ENCODE data around the gene KCNIP3.
"Not testable (repeated sequence)": the region's sequence is repeated elsewhere in the genome, so short reads cannot be mapped to it uniquely, and the experiment has no call there.

KCNIP3 gene

DNA sequence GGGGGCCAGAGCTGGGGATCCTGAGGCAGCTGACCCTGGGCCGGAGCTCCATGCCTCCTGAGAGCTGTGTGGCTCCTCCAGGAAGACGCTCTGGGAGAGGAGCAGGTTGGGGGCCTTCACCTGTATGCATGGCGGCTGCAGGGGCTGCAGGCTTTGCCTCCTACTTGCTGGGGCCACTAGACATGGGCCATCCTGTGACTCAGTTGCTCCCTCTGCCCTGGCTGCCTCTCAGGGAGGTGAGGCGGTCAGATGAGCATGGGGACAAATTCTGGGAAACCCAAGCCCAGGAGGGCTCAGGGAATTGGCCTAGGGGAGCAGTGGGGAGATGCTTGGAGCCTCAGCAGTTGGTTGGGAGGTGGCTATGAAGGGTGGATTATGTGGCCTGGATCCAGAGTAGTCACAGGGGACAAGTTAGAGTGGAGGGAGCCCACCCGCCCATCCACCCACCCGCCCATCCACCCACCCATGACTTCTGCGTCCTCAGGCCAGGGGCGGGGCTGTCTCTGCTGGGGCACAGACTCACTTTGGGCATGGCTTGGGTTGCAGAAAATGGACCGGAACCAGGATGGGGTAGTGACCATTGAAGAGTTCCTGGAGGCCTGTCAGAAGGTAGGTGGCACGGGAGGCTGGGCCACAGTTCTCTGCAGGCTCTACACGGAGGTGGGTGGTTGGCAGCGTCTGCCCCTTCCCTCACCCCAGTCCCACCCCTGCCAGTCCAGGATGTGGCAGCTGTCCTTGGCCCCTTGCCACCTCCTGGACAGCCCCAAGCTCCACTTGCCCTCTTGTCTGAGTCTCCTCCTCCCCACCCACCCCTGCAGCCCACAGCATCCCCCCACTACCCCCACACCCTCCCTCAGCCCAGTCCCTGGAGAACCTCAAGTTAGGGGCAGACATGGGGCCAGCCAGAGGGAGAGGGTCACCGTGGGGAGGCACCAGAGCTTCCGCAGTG, 85.8 kb downstream of the KCNIP3 start:
- DNase-seq (ENCODE audit: low read depth in 4 of 4, low spot score in 1 of 4) = no peak

DNA sequence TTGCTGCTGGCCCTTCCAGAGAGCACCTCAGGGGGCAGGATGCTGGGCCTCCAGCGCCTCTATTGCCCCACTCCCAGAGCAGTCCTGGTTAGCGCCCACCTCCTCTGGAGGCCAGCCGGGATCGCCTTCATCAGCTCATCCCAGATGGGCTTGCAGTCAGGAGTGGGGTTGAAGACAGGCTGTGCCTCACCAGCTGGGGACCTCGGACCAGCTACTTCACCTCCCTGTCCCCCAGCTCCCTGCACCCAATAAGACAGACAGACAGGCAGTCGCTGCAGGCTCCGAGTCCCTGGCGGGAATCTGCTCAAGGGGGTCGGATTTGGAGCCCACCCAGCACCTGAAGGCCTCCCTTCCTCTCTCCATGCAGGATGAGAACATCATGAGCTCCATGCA, 86.5 kb downstream of the KCNIP3 start:
- DNase-seq (ENCODE audit: low read depth in 4 of 4, low spot score in 1 of 4) = no peak

DNA sequence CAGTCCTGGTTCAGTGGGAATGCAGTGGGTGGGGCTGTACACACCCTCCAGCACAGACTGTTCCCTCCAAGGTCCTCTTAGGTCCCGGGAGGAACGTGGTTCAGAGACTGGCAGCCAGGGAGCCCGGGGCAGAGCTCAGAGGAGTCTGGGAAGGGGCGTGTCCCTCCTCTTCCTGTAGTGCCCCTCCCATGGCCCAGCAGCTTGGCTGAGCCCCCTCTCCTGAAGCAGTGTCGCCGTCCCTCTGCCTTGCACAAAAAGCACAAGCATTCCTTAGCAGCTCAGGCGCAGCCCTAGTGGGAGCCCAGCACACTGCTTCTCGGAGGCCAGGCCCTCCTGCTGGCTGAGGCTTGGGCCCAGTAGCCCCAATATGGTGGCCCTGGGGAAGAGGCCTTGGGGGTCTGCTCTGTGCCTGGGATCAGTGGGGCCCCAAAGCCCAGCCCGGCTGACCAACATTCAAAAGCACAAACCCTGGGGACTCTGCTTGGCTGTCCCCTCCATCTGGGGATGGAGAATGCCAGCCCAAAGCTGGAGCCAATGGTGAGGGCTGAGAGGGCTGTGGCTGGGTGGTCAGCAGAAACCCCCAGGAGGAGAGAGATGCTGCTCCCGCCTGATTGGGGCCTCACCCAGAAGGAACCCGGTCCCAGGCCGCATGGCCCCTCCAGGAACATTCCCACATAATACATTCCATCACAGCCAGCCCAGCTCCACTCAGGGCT, 87.9 kb downstream of the KCNIP3 start:
- DNase-seq (ENCODE audit: low read depth in 4 of 4, low spot score in 1 of 4) = no peak

DNA sequence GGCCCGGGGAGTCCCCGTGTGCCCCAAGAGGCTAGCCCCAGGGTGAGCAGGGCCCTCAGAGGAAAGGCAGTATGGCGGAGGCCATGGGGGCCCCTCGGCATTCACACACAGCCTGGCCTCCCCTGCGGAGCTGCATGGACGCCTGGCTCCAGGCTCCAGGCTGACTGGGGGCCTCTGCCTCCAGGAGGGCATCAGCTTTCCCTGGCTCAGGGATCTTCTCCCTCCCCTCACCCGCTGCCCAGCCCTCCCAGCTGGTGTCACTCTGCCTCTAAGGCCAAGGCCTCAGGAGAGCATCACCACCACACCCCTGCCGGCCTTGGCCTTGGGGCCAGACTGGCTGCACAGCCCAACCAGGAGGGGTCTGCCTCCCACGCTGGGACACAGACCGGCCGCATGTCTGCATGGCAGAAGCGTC, 88.4 kb downstream of the KCNIP3 start:
- no peak for DNase-seq (ENCODE audit: low read depth in 4 of 4, low spot score in 1 of 4)

DNA sequence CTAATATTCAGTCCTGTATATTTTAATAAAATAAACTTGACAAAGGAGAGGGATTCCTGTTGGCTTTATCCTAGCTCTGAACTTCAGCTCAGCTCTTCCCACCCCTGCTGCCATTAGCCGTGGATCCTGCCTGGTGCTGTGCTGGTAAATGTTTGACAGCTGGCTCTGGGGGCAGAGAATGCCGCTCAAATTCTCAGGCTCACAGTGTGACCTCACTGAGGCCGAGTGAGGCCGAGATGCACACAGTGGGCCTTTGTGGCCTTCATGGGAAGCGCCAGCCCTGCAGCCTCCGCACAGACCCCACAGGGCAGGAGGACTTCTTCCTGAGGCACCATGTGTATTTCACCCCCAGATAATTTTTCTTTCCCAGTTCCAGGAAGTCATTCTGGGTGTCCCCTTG, 88.9 kb downstream of the KCNIP3 start:
- no peak for DNase-seq (ENCODE audit: low read depth in 4 of 4, low spot score in 1 of 4)

DNA sequence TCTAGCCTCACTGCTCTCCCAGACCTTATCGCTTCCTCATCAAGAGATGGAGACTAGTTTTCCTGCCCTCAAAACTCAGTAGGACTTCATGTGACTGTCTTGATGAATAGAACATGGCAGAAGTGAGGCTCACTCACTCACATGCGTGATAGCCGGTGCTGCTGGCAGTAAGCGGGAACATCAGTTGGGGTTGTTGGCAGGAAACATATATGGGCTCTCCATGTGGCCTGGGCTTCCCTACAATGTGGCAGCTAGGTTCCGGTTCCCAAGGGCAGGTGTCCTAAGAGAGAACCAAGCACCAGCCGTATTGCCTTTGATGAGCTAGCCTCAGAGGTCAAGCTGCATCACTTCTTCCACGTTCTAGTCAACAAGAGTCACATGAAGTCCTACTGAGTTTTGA, 90.2 kb downstream of the KCNIP3 start:
- DNase-seq (ENCODE audit: low read depth in 4 of 4, low spot score in 1 of 4) = no peak

DNA sequence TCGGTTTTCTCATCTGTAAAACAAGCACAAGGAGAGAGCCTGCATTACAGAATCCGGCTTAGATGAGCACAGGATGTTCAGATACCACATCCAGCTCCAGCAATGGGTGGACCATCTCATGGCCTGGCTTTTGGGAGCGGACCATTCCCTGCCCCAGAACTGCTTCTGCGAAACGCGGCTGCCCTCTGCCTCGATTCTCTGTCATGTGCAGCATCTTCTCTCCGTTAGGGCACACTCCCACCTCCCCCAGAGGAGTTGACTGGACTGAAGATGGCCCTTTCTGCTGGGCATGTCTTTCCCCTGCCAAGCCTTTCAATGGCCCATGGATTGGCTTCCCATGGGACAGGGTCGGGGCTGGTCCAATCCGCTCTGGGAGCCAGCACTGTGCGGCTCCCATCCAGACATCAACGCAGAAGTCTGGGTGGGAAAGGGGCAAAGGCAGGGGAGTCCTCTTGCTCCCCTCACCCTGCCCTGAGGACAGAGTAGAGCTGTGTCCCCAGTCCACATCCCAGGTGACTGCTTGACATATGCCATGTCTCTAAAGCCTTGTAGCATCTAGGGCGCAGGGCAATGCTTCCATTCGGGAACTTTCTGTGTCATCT, 91.0 kb downstream of the KCNIP3 start:
- no peak for DNase-seq (ENCODE audit: low read depth in 4 of 4, low spot score in 1 of 4)

DNA sequence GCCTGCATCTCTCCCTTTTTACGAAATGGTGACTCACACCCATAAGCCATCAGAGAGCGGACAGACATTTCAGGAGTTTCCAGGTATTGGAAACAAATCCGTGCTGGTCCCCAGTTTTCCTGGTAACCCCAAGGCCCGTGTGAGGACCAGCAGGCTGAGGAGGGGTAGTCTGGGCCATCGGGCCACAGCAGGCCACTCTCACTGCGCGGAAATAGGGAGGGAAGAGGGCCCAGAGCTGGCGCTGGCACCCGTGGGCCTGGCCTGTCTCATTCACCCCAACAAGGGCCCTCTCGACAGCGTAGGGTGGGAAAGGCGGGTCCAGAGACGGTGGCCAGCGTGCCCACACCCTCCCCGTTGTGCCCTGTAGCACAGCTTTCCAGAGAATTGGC, 91.7 kb downstream of the KCNIP3 start:
- no peak for DNase-seq (ENCODE audit: low read depth in 4 of 4, low spot score in 1 of 4)

DNA sequence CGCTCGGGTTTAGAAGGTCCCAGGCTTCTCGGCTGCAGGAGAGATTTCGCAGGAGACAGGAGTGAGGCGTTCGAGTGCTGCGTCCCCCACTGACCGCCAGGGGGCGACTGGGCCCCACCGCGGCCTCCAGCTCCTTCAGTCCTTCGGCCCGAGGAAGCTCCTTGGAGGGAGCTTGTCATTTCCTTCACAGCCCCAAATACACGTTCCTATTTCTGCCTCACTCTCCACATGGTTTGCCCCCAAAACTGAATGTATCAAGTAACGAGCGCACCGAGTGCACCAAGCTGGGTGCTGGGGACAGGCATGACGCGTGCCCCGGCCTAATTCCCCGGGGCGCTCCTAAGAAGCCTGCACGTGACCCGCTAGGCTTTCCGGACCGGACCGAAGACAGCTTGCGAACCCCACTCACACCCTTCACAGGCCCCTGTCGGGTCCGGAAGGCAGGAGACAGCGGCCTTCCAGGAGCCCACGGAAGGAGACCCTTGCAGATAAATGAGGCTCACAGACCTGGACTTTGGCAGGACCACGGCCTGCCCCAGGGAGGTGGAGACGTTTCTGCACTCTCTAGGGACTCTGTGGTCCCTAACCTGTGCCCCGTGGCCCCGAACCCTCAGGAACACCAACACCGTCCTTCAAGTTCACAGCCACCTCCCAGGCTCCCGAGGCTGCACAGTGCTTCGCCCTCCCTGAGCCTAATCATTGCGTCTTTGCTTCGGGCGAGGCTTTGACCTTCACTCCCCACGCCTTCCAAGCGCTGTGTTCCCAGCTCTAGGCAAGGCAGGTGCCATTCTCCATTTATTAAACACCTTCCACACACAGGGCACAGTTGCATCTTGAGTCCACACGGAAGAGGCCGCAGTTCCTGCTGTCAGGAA, 92.3 kb downstream of the KCNIP3 start:
- peak in 2 of 4 experiments; percentile 34 to 39 for DNase-seq (ENCODE audit: low read depth in 4 of 4, low spot score in 1 of 4)

DNA sequence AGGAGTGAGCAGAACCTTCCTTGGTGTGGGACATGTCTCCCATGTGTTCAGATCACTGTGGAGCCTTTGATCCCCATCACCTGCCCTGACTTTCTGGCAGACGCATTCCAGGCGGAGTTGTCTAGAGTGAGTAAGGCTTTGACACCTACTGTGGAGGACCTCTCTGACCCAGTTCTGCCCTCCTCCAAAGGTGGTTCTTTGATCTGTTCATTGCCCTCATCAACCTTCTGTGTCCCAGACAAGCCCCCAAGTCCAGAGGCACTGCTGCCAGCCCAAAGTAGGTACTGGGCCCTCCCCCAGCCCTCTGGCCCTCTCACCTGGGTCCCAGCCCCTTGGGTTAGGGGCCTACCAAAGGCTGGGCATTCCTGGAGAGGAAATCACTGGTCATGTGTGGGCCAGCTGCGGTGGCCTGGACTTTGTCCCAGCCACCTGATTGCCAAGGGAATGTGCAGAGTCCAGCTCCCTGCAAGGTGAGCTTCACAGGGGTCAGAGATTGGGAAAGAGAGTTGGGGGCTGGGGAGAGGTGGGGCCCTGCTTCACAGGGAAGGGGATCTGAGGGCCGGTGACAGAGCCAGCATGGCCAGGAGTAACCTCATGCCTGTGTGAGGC, 93.2 kb downstream of the KCNIP3 start:
- no peak for DNase-seq (ENCODE audit: low read depth in 4 of 4, low spot score in 1 of 4)

DNA sequence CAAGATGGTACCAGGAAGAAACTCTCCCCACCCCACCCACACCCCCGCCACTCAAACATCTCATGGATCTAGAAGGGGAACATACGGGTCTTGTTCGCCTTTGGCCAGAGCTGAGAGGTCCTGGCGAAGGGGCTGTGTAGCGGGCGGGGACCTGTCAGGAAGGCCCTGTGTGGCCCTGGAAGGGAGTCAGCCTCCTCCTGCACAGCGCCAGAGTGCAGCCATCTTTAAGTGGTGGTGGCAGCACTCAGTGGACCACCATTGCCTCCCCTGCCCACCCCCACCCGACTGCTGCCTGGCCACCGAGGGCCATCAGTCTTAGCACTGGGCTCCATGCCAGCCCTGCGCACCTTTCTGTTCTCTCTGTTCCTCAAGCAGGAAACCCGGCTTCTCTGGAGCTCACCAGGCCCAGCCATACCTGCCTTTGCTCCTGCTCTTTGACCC, 93.8 kb downstream of the KCNIP3 start:
- DNase-seq (ENCODE audit: low read depth in 4 of 4, low spot score in 1 of 4) = no peak

DNA sequence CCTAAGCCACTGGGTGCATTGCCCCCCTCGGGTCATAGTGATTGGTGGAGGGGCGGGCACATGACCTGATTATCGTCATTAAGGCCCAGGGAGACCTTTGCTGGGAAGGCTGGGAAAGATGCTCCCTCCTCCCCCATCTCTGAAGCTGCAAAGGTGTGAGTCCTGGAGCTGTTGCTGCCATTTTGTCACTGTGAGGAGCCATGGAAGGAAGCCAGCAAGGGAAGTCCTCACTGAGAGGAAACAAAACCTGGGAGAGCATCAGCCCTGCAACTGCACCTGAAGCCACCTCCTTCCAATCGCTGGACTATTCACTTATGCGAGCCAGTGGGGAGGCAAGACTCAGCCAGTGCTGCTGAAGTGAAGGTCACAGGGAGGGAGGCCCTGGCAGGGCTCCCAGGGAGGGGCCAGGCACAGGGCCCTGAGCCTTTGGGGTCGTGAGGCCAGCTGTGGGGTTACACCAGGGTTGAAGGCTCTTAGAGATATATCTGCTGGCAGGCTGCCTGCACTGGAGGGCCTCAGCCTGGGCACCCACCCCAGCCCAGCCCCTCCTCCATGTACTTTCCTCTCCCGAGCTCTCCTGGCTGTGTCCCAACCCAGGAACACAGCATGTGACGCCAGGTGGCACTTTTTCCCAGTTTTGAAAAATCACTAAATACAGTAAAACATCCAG, 94.6 kb downstream of the KCNIP3 start:
- DNase-seq (ENCODE audit: low read depth in 4 of 4, low spot score in 1 of 4) = no peak

DNA sequence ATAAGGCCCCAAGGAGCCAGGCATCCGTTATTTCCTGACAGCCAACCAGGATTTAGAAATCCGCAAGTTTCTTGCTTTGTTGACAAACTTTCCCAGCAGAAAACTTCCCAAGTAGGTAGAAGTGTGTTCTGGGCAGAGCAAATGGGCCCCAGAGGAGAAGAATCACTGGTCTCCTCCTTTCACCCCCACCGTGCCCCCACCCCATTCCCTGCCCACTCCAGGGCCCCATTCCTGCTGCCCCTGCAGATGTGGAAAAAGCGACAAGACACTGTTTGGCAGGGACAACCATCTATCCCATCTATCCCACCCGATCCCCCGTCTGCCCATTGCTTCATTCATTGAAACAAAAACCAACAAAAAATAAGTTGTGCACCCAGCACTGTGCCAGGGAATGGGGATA, 95.2 kb downstream of the KCNIP3 start:
- DNase-seq (ENCODE audit: low read depth in 4 of 4, low spot score in 1 of 4) = no peak

DNA sequence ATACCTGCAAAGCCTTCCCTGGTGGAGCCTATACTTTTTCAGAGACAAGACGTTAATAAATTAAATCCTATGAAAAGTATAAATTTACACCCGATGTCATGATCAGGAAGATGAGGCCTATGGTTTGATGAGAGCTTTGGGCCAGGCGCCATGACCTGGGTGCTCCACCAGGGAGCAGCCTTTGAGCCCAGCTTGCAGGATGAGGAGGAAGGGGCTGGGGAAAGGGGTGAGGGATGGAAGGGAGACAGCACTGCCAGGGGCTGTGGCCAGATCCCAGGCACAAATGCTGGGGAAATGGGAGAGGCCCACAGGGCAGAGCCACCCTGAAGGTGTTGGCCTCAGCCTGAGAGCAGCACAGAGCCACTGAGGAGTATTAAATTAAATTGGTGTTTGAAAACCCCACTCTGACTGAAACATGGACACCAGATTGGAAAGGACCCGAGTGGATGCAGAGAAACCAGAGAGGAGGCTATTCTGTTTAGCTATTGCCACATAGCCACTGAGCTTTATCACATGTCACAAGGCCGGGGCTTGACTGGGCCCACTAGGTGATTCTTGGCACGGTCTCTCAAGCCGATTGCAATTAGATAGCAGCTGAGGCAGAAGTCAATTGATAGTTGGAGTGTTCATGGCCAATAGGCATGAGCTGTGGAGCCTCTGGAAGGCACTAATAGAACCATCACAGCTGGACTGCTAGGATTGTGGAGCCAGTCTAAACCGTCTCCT, 95.7 kb downstream of the KCNIP3 start:
- no peak for DNase-seq (ENCODE audit: low read depth in 4 of 4, low spot score in 1 of 4)

DNA sequence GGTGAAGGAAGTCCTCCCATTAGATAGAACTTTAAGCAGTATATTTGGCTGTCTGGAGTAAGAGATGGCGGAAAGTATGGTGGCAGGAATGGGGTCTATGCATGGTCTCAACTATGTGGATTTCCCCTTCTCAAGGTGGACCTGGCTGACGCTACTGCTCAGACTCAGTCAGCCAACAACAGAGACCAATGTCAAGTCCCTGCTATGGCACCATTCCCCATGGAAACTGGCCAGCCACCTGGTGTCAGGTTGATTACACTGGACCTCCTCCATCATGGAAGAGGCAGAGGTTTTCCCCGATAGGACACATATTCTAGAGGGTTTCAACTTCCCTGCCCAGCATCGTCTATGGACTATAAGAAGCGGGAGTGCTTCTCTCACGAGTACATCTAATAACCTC, 96.8 kb downstream of the KCNIP3 start:
- DNase-seq (ENCODE audit: low read depth in 4 of 4, low spot score in 1 of 4) = no peak

DNA sequence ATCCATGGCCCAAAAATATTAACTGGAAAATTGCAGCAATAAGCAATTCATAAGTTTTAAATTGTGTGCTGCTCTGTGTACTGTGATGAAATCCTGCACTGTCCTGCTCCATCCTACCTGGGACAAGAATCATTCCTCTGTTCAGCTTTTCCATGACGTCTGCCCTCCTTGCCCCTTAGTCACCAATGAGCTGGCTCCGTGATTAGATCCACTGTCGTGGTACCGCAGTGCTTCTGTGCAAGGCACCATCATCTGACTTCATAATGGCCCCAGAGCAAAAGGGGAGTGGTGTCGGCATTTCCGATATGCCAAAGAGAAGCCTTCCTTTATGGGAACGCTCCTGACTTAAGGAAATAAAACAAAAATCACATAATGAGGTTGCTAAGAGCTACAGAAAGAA, 101.9 kb downstream of the KCNIP3 start:
- DNase-seq (ENCODE audit: low read depth in 4 of 4, low spot score in 1 of 4) = no peak

DNA sequence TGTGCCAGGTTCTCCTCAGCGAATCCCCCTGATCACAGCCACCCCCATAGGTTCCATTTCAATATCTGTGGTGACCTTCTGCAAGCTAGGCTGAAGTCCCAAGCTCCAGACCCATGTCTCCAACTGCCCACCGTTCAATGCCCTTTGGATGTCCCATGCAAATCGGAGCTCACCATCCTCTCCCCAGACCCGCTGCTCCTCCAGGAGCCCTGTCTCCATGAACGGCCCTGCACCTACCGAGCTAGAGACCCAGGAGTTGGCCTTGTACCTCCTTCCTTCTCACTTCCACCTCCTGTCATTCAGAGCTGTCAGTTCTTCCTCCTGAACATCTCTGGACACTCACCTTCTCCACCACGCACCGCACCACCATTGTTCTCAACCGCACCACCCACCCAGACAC, 104.3 kb downstream of the KCNIP3 start:
- DNase-seq (ENCODE audit: low read depth in 4 of 4, low spot score in 1 of 4) = no peak

DNA sequence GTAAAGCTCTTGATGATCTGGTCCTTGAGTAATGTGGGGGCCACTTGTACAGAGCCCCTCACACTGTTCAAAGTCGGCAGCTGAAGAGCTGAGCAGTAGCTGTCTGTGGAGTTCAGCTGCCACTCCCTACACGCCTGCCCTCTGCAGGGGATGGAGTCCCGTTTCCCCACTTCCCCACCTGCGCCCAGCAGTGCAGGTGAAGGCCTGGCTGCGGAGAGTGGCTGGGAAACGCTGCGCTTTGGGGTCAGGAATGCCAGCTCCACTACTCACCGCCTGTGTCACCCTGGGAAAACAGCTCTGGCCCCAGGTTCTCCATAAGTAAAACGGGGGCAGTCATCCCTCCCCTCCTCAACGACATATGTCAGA, 104.8 kb downstream of the KCNIP3 start:
- DNase-seq (ENCODE audit: low read depth in 4 of 4, low spot score in 1 of 4) = not testable (repeated sequence)

Measured in stimulated activated CD4-positive, alpha-beta T cell treated with anti-CD3 and anti-CD28 coated beads, Interleukin-1b, Interleukin-23, amount 100 ng/mL, for 24 hours (primary cell).